IMR-90 (cell line): ENCODE data around the gene NPAS3. TPM values are rescaled to one million over a fixed set of nuclear protein-coding genes. Genes with fewer than 3 reads are reported as not detected.

ENCODE experiments used
- ATAC-seq: fragments of 200-7000 bp; cut with Tn5 transposase; 2 replicates; pipeline ENCODE4 v1.9.1; 2020; ENCODE audit warnings: low read depth, mild to moderate bottlenecking, moderate library complexity
- BruUV-seq: library from RNA; stranded (reverse); fragments of 400-500 nt; replicated peaks from 2 replicates; lab custom pipeline; 2021; lab: Mats Ljungman, UMichigan
- CTCF ChIA-PET: fragments of 300-600 bp; formaldehyde crosslinking; extraction: SDS; loops from one replicate; lab custom pipeline; 2021; ENCODE audit warnings: antibody characterized with exemption; lab: Yijun Ruan, JAX
- POLR2A ChIA-PET: fragments of 300-600 bp; sonication (Branson Sonifier 250); formaldehyde crosslinking; loops from one replicate; lab custom pipeline; 2022; ENCODE audit warnings: antibody characterized with exemption; ENCODE audit not compliant: unreplicated experiment; lab: Charles Lee
- DNase-seq: peaks from one replicate; pipeline ENCODE4 v3.0.0; 2013
- H2AFZ ChIP-seq: replicated peaks from 2 replicates; pipeline ENCODE3; 2013; ENCODE audit warnings: low read length, mild to moderate bottlenecking; ENCODE audit not compliant: poor library complexity
- H2AK5ac ChIP-seq: 2 replicates; pipeline ENCODE4 v1.6.1; 2013; ENCODE audit warnings: low read depth, low read length, inconsistent platforms
- H2AK9ac ChIP-seq: replicated peaks from 2 replicates; pipeline ENCODE3; 2013; ENCODE audit warnings: mild to moderate bottlenecking, low read depth, low read length, moderate library complexity; ENCODE audit not compliant: poor library complexity
- H2BK120ac ChIP-seq: 2 replicates; pipeline ENCODE4 v1.6.1; 2013; ENCODE audit warnings: low read depth, low read length, inconsistent platforms
- H2BK15ac ChIP-seq: 3 replicates; pipeline ENCODE4 v1.6.1; 2013; ENCODE audit warnings: low read depth, low read length, inconsistent platforms
- H2BK20ac ChIP-seq: 2 replicates; pipeline ENCODE4 v1.6.1; 2013; ENCODE audit warnings: low read depth, mild to moderate bottlenecking, inconsistent platforms, low read length, moderate library complexity
- H2BK5ac ChIP-seq: 2 replicates; pipeline ENCODE4 v1.6.1; 2013; ENCODE audit warnings: mild to moderate bottlenecking, low read depth, low read length, inconsistent platforms; ENCODE audit not compliant: poor library complexity, severe bottlenecking
- H3K14ac ChIP-seq: replicated peaks from 2 replicates; pipeline ENCODE4 v1.6.1; 2013; ENCODE audit warnings: low read depth, low read length, inconsistent platforms
- H3K18ac ChIP-seq: 2 replicates; pipeline ENCODE4 v1.6.1; 2013; ENCODE audit warnings: low read depth, low read length, control low read depth
- H3K23ac ChIP-seq: 2 replicates; pipeline ENCODE4 v1.6.1; 2013; ENCODE audit warnings: low read depth, low read length, inconsistent platforms
- H3K27ac ChIP-seq: 2 replicates; pipeline ENCODE4 v1.5.1; 2013; ENCODE audit warnings: mild to moderate bottlenecking, control low read depth, low read length; ENCODE audit not compliant: insufficient read depth
- H3K27me3 ChIP-seq: 2 replicates; pipeline ENCODE4 v1.6.1; 2013; ENCODE audit warnings: low read length; ENCODE audit not compliant: control insufficient read depth, insufficient read depth
- H3K36me3 ChIP-seq: 2 replicates; pipeline ENCODE4 v1.6.1; 2013; ENCODE audit warnings: low read length, mixed read lengths; ENCODE audit not compliant: control insufficient read depth, insufficient read depth
- H3K4ac ChIP-seq: 2 replicates; pipeline ENCODE4 v1.6.1; 2013; ENCODE audit warnings: low read depth, low read length, inconsistent platforms
- H3K4me1 ChIP-seq: 2 replicates; pipeline ENCODE4 v1.6.1; 2013; ENCODE audit warnings: low read length, mixed read lengths; ENCODE audit not compliant: control insufficient read depth, insufficient read depth
- H3K4me2 ChIP-seq: 2 replicates; pipeline ENCODE4 v1.6.1; 2013; ENCODE audit warnings: low read depth, mild to moderate bottlenecking, control low read depth, low read length, moderate library complexity
- H3K4me3 ChIP-seq: 2 replicates; pipeline ENCODE4 v1.5.1; 2013; ENCODE audit warnings: low read depth, mild to moderate bottlenecking, control low read depth, low read length, moderate library complexity; ENCODE audit not compliant: insufficient read depth
- H3K56ac ChIP-seq: 2 replicates; pipeline ENCODE4 v1.6.1; 2013; ENCODE audit warnings: low read length, inconsistent platforms; ENCODE audit not compliant: insufficient read depth; ENCODE audit errors: extremely low read depth
- H3K79me1 ChIP-seq, 2 experiments: 2 replicates each; pipeline ENCODE4 v1.6.1; 2013; ENCODE audit warnings: low read length in 2 of 2, inconsistent platforms in 1 of 2, low read depth in 1 of 2
- H3K9ac ChIP-seq: 2 replicates; pipeline ENCODE4 v1.6.1; 2013; ENCODE audit warnings: low read depth, low read length, control low read depth
- H3K9me1 ChIP-seq: 2 replicates; pipeline ENCODE4 v1.6.1; 2013; ENCODE audit warnings: low read length, inconsistent platforms; ENCODE audit not compliant: insufficient read depth
- H3K9me3 ChIP-seq: 2 replicates; pipeline ENCODE4 v1.6.1; 2013; ENCODE audit warnings: low read length; ENCODE audit not compliant: control insufficient read depth, insufficient read depth
- H4K20me1 ChIP-seq: 2 replicates; pipeline ENCODE4 v1.6.1; 2013; ENCODE audit warnings: low read length, inconsistent platforms; ENCODE audit not compliant: insufficient read depth
- H4K5ac ChIP-seq: 2 replicates; pipeline ENCODE4 v1.6.1; 2013; ENCODE audit warnings: mild to moderate bottlenecking, low read depth, low read length, control low read depth
- H4K8ac ChIP-seq, 2 experiments: 2 replicates each; pipeline ENCODE4 v1.6.1; 2013; ENCODE audit warnings: low read depth in 2 of 2, low read length in 2 of 2, control low read depth in 1 of 2, inconsistent platforms in 1 of 2
- H4K91ac ChIP-seq: 2 replicates; pipeline ENCODE4 v1.6.1; 2013; ENCODE audit warnings: low read depth, low read length, inconsistent platforms; ENCODE audit not compliant: insufficient read depth
- BHLHE40 ChIP-seq: fragments of 150-350 bp; IDR thresholded peaks from 2 replicates; pipeline ENCODE4 v1.6.1; 2016; ENCODE audit warnings: mild to moderate bottlenecking, low read depth, low read length
- CEBPB ChIP-seq: IDR thresholded peaks from 2 replicates; pipeline ENCODE4 v1.6.1; 2012; ENCODE audit warnings: low read depth, low read length, improper control_type of control experiment
- CHD1 ChIP-seq: IDR thresholded peaks from 2 replicates; pipeline ENCODE4 v1.6.1; 2012; ENCODE audit warnings: low read depth, low read length, improper control_type of control experiment
- CTCF ChIP-seq: conservative IDR thresholded peaks from 2 replicates; pipeline ENCODE4 v1.5.1; 2012; ENCODE audit warnings: mild to moderate bottlenecking, low read depth, low read length, improper control_type of control experiment
- FOS ChIP-seq: fragments of 150-350 bp; IDR thresholded peaks from 2 replicates; pipeline ENCODE4 v1.6.1; 2016; ENCODE audit warnings: low read depth, low read length
- MAFK ChIP-seq: IDR thresholded peaks from 2 replicates; pipeline ENCODE4 v1.6.1; 2012; ENCODE audit warnings: low read depth, low read length, improper control_type of control experiment
- MAZ ChIP-seq: IDR thresholded peaks from 2 replicates; pipeline ENCODE4 v1.6.1; 2012; ENCODE audit warnings: low read depth, mild to moderate bottlenecking, low read length, improper control_type of control experiment, moderate library complexity, borderline replicate concordance
- MXI1 ChIP-seq: IDR thresholded peaks from 2 replicates; pipeline ENCODE4 v1.6.1; 2012; ENCODE audit warnings: low read depth, mild to moderate bottlenecking, low read length, moderate library complexity, borderline replicate concordance
- NFE2L2 ChIP-seq: fragments of 150-350 bp; IDR thresholded peaks from 2 replicates; pipeline ENCODE4 v1.6.1; 2016; ENCODE audit warnings: low read depth, mild to moderate bottlenecking, low read length
- POLR2A ChIP-seq: IDR thresholded peaks from 2 replicates; pipeline ENCODE4 v1.6.1; 2012; ENCODE audit warnings: mild to moderate bottlenecking, low read depth, low read length
- RCOR1 ChIP-seq: IDR thresholded peaks from 2 replicates; pipeline ENCODE4 v1.6.1; 2012; ENCODE audit warnings: mild to moderate bottlenecking, low read length, improper control_type of control experiment; ENCODE audit not compliant: insufficient replicate concordance
- RFX5 ChIP-seq: IDR thresholded peaks from 2 replicates; pipeline ENCODE4 v1.8.0; 2012; ENCODE audit warnings: low read depth, mild to moderate bottlenecking, low read length, moderate library complexity
- SMC3 ChIP-seq: fragments of 150-350 bp; IDR thresholded peaks from 2 replicates; pipeline ENCODE4 v1.6.1; 2016; ENCODE audit warnings: low read depth, mild to moderate bottlenecking, antibody characterized with exemption, low read length, moderate library complexity
- WGBS, 2 experiments: methylation state at CpG; one replicate each; pipeline versions ENCODE4 v1.1.5 to v1.1.7; 2013; ENCODE audit warnings: missing lambda C conversion rate in 2 of 2; ENCODE audit not compliant: insufficient read length in 1 of 2; ENCODE audit errors: extremely low coverage in 2 of 2; 5-methylcytosine and 5-hydroxymethylcytosine counted together
- dilution Hi-C: fragments of 300-500 bp; cut with HindIII; formaldehyde crosslinking; loops from one replicate; pipeline ENCODE4 v1.14.3; 2018; ENCODE audit warnings: low sequenced_read_pairs; ENCODE audit not compliant: unreplicated experiment
- in situ Hi-C: fragments of 300-500 bp; cut with MboI; formaldehyde crosslinking; loops from 3 replicates; pipeline ENCODE4 v1.14.3; 2019; ENCODE audit warnings: low sequenced_read_pairs, inconsistent platforms, mixed read lengths
- intact Hi-C: fragments of 100-400 bp; cut with micrococcal nuclease; formaldehyde crosslinking; loops from 2 replicates; pipeline ENCODE4 v1.10.0; 2022
- polyA plus RNA-seq, 3 experiments: library from polyadenylated mRNA; depleted of rRNA; stranded (reverse); fragments of >200 nt; gene quantifications; 2 replicates each; pipeline ENCODE4 v1.2.3, GENCODE V29; 2012; ENCODE audit warnings: low replicate concordance in 1 of 3
- total RNA-seq: library from RNA; depleted of rRNA; stranded (reverse); fragments of >200 nt; gene quantifications from 2 replicates; pipeline ENCODE4 v1.2.3, GENCODE V29; 2012
- TF ChIP-seq, protein P1 (sequence below): fragments of 150-350 bp; IDR thresholded peaks from 2 replicates; pipeline ENCODE4 v1.6.1; 2017; ENCODE audit warnings: mild to moderate bottlenecking, antibody characterized with exemption, low read length, low read depth
- TF ChIP-seq, protein P2 (sequence below): fragments of 150-350 bp; IDR thresholded peaks from 2 replicates; pipeline ENCODE4 v1.6.1; 2016; ENCODE audit warnings: low read depth, mild to moderate bottlenecking, low read length, moderate library complexity, borderline replicate concordance

Gene NPAS3
- total and polyA plus RNA-seq, 2 of the 4 experiments (the other 2 are of a cell fraction): not detected

DNA sequence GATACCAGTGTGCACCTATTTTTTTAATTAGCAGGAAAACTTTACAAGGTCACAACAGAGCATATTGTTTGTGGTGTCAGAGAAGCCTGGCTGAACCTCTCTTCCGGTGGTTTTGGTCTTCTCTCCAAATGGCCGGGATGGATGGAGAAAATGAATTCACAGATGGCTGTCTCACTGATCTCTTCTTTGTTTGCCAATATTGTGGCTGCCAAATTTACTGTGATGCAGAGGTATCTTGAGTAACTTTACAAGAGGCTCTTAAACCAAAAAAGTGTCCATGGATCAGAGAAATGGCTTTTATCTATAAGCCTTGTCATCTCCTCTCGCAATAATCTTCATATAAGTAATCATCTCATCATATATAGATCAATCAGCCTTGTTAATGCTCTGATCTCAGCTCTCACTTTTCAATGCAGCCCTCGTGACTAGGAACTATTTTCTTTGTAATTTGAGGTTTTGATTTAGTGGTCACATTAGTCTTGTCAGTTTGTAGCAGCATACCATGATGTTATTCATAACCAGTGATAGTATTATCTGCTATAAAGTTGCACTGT, 704.1 kb downstream of the NPAS3 start:
- H2AK5ac ChIP-seq: no peak overlapping the region
- H4K91ac ChIP-seq: no peak overlapping the region
- H3K36me3 ChIP-seq: no peaks in the 10 kb centered on the region
- POLR2A ChIA-PET: no interaction called here
- in situ Hi-C loops: no loop called here
- no CpG with 5 or more reads among the region's 4 CpGs for WGBS, 2 experiments
- no peak overlapping the region for H3K27ac ChIP-seq
- H2BK5ac ChIP-seq: no peak overlapping the region
- H2AK9ac ChIP-seq: no peak overlapping the region
- H3K4me1 ChIP-seq: no peaks in the 10 kb centered on the region
- DNase-seq (no peak), ATAC-seq (no peak)
- no peaks in the 10 kb centered on the region for H3K9me3 ChIP-seq
- no peaks in the 10 kb centered on the region for H3K27me3 ChIP-seq
- H4K8ac ChIP-seq: no peak overlapping the region
- H3K9me1 ChIP-seq: no peaks in the 10 kb centered on the region
- H3K14ac ChIP-seq: no peak overlapping the region
- no peaks in the 10 kb centered on the region for H3K79me1 ChIP-seq
- H3K4me2 ChIP-seq: no peak overlapping the region
- no peak overlapping the region for H3K56ac ChIP-seq
- dilution Hi-C loops: no loop called here
- no peak overlapping the region for H3K18ac ChIP-seq
- H3K23ac ChIP-seq: no peak overlapping the region
- H2BK15ac ChIP-seq: no peak overlapping the region
- TF ChIP-seq, protein P1, sequence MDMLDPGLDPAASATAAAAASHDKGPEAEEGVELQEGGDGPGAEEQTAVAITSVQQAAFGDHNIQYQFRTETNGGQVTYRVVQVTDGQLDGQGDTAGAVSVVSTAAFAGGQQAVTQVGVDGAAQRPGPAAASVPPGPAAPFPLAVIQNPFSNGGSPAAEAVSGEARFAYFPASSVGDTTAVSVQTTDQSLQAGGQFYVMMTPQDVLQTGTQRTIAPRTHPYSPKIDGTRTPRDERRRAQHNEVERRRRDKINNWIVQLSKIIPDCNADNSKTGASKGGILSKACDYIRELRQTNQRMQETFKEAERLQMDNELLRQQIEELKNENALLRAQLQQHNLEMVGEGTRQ: no peak
- TF ChIP-seq CHD1 (no peak), CEBPB (no peak), MAZ (no peak), SMC3 (no peak), RCOR1 (no peak), CTCF (no peak), MAFK (no peak), BHLHE40 (no peak), POLR2A (no peak), MXI1 (no peak), RFX5 (no peak), NFE2L2 (no peak), FOS (no peak)
- TF ChIP-seq, protein P2, sequence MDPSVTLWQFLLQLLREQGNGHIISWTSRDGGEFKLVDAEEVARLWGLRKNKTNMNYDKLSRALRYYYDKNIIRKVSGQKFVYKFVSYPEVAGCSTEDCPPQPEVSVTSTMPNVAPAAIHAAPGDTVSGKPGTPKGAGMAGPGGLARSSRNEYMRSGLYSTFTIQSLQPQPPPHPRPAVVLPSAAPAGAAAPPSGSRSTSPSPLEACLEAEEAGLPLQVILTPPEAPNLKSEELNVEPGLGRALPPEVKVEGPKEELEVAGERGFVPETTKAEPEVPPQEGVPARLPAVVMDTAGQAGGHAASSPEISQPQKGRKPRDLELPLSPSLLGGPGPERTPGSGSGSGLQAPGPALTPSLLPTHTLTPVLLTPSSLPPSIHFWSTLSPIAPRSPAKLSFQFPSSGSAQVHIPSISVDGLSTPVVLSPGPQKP: no peak
- no peaks in the 10 kb centered on the region for H4K20me1 ChIP-seq
- H2AFZ ChIP-seq: no peak overlapping the region
- no peak overlapping the region for H3K9ac ChIP-seq
- intact Hi-C loops: no loop called here
- no peak overlapping the region for H2BK120ac ChIP-seq
- CTCF ChIA-PET: no interaction called here
- BruUV-seq: no TSS peak
- no peak overlapping the region for H4K5ac ChIP-seq
- no peak overlapping the region for H3K4me3 ChIP-seq
- H2BK20ac ChIP-seq: no peak overlapping the region
- H3K4ac ChIP-seq: no peak overlapping the region
